Sigmoid colon (tissue), 4 donors: ENCODE measurements around the gene RHOA.

Experiments used
- EP300 ChIP-seq, 4 donors: sonication (generic); formaldehyde crosslinking; IDR thresholded peaks; one replicate each; pipeline ENCODE4 v1.6.1; 2017; ENCODE audit warnings: antibody characterized with exemption in 4 of 4
- POLR2A ChIP-seq, 2 donors: fragments of 450-650 bp; IDR thresholded peaks; one replicate each; pipeline ENCODE4 v1.6.1; 2016; ENCODE audit warnings: antibody characterized with exemption in 2 of 2, mild to moderate bottlenecking in 2 of 2, moderate library complexity in 2 of 2
- TF ChIP-seq, protein P1 (sequence below), 4 experiments: fragments of 450-650 bp in 3 of 4; fragments of 200-600 bp in 1 of 4; IDR thresholded peaks; one replicate each; pipeline ENCODE4 v1.5.1; 2016 to 2019; ENCODE audit warnings: antibody characterized with exemption in 4 of 4, mild to moderate bottlenecking in 3 of 4, moderate library complexity in 2 of 4

DNA sequence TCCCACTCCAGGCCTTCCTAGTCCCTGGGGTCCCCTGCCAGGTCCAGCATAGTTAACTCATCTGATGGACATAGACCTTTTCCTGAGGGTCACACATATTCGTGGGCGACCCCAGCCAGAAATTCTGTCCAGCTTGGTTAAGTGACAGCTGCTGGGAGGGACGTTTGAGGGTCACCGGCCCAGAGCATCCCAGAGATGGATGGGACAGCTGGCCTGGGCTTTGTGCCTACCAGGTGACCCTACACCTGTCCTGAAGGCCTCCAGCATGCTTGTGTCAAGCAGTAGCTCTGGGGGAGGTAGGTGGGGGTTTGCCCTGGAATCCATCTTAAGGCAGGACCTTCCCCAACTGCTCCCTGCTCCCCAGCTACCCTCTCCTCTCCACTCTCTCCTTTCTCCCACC is 49.2 kb upstream of the RHOA start:
- TF ChIP-seq, protein P1, sequence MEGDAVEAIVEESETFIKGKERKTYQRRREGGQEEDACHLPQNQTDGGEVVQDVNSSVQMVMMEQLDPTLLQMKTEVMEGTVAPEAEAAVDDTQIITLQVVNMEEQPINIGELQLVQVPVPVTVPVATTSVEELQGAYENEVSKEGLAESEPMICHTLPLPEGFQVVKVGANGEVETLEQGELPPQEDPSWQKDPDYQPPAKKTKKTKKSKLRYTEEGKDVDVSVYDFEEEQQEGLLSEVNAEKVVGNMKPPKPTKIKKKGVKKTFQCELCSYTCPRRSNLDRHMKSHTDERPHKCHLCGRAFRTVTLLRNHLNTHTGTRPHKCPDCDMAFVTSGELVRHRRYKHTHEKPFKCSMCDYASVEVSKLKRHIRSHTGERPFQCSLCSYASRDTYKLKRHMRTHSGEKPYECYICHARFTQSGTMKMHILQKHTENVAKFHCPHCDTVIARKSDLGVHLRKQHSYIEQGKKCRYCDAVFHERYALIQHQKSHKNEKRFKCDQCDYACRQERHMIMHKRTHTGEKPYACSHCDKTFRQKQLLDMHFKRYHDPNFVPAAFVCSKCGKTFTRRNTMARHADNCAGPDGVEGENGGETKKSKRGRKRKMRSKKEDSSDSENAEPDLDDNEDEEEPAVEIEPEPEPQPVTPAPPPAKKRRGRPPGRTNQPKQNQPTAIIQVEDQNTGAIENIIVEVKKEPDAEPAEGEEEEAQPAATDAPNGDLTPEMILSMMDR (IDR thresholded peaks at IDR 0.05), result no peak
- TF ChIP-seq EP300 (IDR thresholded peaks at IDR 0.05) (no peak), POLR2A (IDR thresholded peaks at IDR 0.05) (no peak)
